ENCODE data around the gene INSC.

The INSC gene

DNA sequence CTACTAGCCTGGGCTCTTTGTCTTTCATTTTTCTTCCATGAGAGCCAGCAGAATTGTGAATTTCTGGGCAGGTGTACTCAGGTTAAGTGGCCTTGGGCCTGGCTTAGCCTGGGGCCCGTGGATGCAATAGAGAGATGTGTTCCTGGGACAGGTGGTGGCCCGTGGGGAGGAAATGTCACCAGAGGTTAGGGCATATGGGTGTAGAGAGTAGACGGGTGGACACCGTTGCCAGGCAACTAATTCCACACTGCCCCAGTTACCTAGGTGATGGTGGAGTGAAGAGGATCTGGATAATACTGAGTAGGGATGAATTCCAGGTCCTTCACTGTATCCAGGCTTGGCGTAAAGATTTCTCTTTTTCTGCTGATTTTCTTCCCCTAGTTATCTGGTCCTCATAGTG, 175.0 kb downstream of the INSC start:
- no peak for DNase-seq (ENCODE audit: low spot score)

DNA sequence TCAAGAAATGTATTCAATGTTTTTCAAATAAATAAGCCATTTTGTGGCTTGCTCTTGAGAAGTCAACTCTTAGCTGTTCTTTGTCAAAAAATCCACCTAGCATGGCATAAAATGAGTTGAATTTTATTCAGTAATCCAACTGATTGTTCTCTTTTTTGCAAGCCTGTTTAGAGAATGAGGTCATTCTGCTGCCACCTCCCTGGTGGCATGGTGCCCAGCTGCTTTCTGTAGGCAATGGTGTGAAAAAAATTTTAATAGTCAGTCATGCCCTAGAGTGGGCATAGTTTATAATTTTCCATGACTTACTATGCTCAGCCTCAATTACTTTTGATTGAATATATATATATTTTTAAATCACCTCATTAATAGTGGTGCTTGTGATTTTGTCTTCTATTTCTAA, 177.2 kb downstream of the INSC start:
- DNase-seq (ENCODE audit: low spot score) = no peak

DNA sequence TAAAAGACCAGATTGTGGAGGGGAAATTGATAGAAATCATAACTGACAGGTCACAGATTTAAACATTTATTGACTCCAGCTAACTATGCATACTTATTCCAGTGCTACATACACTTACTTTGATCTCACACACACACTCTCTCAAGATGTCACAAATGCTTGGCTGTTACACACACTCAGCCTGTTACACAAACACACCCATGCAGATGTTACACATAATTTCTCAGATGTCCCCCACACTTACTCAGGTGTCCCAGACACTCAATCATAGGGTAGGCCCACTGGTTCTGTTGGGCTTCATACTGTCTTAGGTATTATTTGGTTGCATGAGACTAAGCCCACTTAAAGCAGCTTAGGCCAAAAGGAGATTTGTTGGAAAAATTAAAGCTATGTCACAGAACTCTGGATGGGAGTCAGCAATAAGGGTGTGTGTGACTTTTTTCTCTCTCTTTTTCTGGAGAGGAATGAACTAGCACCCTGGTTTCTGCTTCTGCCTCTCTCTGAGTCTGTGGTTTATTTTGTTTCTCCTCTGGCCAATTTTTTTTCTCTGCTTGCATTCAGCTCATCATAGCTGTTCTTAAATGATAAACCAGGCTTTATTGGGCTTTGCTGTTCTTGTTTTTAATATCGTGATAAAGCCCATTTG, 179.4 kb downstream of the INSC start:
- no peak for DNase-seq (ENCODE audit: low spot score)

DNA sequence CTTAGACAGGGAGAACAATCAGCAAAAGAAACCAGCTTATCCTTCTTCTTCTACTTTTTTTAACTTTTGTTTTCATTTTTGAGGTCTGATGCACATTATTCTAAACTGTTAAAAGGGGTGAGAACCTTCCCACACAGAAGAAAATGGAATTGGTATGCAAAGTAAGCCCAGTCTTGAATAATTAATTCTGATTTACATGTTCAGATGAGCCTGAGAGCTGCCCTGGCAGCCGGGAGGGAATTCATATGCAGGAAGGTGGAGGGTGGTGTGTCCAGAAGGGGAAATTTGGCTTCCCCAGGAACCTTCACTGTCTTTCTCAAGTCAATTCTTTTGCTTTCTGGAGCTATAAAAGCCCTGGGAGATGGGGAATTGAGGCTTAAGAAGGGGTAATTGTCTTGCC, 181.0 kb downstream of the INSC start:
- DNase-seq (ENCODE audit: low spot score) = no peak
